Activated CD8-positive, alpha-beta memory T cell treated with anti-CD3 and anti-CD28 coated beads for 24 hours (primary cell): ENCODE measurements around the gene SLC9A3.

Experiments
- DNase-seq: peaks from one replicate; pipeline ENCODE4 v3.0.0-alpha.2; 2020

SLC9A3 gene

DNA sequence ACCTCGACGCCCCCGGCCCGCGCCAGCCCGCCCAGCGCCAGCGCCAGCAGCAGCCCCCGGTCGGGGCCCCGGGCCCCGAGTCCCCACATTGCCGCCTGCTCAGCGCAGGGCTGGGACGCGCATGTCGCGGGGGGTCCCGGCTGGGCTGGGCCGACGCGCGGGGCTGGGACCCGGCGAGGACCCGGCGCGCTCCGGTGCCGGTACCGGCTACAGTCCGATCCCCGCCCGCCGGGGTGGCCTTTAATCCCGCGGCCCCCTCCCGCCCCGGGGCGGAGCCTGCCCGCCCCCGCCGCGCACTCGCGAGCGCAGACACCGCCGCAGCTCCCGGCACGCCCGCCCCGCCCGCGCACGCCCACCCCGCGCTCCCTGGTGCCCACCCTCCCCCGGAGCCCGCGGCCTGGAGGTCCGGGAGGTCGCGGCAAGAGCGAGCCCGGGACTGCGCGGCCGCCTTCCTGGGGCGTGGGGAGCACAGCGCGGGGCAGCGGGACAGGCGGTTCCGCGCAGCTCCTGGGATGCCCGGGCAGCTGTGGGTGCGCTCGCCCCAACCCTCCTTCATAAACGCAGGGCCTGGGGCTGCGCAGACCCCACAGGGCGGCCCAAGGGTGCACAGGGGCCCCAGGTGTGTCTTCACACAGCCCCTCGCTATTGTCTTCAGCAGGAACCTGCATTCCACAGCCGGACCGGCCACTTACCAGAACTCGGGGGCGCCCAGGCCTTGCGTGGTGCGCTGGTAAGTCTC lies at the start of gene SLC9A3:
TSS of gene SLC9A3 (minus strand) at position 216 of the 739 bp plus-strand sequence.
- no peak for DNase-seq

DNA sequence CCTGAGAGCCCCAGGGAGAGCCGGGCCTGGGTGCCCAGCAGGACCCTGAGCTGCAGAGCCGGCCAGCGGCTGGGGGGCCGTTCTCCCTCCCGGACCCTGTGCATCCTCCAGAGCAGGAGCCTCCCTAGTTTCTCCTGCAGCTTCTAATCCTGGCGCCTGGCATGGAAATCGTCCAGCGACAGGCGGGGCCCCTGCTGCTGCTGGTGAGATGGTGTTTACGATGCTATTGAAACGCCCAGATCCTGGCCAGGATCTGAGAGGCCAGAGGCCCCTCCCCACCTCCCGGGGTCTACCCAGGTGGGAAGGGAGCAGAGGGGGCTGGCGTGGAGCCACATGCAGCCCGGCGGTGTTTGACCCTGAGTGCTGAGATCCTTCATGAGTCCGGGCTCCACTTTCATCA lies 49.7 kb upstream of the SLC9A3 start:
- DNase-seq = peak; percentile 32

DNA sequence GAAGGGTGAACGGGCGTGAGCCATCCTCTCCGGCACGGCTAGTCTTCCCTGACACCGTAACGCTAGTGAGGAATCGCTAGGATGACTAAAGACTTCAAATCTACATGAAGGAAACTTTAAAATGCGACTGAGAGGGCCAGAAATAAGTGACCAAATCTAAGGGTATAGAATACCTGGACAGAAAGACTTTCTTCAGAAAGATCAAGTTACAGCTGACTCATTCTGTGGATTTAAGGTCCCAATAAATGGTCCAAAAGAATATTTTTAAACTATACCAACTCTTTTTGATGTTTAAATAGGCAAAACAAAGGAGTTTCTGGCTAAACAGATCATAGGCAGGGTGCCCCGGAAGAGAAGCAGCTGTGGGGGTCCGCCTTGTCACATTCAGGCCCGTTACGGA lies 49.0 kb upstream of the SLC9A3 start:
- no peak for DNase-seq

DNA sequence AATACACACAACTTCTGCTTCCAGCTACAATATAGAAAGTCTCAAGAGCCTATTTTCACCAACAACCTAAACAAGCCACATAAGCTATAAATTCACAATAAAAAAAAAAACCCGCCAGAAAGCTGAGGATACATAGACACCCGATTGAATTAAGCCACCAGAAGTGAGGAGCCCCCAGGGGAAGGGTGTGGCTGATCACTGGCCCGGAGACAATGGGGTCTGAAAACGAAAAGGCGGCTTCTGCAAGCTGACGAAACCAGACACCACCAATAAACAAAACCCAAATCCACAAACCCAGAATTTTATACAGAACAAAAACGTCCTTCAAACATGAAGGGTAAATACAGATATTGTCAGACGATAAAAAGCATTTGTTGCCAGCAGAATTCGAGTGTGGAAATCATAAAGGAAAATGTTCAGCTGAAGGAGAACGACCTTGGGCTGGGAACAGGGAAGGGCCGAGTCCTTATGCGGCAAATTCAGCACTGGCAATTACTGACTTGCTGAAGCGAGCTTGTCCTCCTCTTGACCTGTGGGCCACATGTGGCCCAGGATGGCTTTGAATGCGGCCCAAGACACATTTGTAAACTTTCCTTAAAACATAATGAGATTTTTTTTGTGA lies 48.3 kb upstream of the SLC9A3 start:
- DNase-seq = peak; percentile 11

DNA sequence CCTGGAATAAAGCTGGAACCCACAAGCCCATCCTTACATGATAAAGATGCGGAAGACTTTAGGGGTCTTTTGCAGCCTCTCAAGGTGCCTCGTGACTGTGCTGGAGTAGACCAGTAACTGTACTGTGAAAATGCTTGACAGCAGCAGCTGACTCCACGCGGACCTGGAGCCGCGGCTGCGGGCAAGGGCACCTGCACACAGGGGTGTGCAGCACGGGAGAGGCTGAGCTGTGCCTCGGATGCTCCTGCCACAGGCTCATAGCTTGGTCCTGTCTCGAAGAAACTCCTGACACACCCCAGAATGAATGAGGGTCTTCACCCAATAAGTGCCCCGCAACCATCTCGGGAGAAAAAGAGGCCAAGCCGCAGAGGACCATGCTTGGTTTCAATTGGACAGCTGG lies 47.5 kb upstream of the SLC9A3 start:
- DNase-seq = peak; percentile 41

DNA sequence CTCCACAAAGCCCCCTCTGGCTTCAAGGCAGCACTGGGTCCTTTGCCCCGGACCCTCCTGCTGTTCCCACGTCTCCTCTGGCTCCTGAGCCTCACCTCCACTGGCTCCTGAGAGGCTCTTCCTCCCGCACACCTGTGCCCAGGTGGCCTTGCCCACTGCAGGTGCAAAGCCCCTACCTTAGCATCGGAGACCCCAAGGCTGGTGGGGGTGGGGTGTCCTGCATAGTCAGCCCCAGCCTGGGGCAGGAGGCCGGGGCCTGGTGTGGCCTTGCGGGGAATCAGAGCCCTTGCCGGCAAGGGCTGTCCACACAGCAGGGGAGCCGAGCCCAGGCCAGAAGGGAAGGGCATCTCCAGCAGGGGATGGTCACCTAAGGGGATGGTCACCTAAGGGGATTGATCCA lies 46.6 kb upstream of the SLC9A3 start:
- peak; percentile 49 for DNase-seq

DNA sequence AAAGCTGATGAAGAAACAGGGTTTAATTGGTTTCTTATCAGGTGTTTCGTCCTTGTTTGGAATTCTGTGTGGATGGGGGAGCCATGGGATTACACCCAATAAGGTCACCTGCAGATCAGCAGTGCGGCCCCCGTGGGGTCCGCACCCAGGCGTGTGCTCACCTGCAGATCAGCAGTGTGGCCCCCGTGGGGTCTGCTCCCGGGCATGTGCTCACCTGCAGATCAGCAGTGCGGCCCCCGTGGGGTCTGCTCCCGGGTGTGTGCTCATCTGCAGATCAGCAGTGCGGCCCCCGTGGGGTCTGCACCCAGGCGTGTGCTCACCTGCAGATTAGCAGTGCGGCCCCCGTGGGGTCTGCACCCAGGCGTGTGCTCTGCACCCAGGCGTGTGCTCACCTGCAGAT lies 46.2 kb upstream of the SLC9A3 start:
- no peak for DNase-seq

DNA sequence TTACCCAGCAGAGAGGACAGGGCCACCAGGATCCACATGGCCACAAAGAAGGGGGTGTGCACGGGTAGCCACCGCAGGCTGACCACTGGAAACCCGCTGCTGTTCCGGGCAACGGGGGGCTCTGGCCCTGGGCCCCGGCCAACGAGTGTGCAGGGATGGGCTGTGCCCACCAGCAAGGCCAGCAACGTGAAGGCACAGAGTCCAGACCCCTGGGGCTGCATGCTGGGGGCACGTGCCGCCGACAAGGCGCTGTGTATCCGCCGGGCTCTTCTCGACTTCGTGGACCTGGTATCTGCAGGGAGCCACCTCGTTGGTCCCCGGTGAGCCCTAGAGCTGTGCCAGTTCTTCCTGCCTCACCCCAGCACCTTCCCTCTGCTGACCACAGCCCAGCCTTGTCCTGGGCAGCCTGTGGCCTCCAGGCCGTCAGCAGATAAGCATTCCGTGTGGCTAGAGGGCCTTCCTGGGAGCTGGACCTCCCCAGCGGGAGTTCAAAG lies 45.7 kb upstream of the SLC9A3 start:
- no peak for DNase-seq

DNA sequence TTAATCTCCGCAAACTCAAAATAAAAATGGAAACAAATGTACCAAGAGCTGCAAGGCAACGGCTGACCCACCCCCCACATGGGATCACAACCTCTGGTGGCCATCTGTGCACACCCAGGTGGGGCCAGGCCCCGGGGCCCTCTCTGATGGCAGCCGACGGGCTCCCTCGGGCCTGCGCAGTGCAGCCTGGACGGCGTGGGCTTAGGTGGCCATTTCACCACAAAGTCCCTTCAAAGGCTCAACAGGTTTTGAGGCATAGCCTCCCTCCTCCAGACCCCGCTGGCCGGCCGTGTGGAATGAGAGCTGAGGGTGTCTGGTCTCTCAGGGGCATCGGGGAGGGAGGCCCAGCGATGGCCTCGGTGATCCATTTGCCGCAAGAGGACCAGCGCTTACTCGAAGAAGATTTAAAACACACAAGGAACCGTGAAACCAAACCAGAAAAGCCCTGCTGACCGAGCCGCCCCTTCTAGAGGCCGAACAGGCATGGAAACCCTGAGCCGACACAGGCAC lies 45.2 kb upstream of the SLC9A3 start:
- DNase-seq = no peak

DNA sequence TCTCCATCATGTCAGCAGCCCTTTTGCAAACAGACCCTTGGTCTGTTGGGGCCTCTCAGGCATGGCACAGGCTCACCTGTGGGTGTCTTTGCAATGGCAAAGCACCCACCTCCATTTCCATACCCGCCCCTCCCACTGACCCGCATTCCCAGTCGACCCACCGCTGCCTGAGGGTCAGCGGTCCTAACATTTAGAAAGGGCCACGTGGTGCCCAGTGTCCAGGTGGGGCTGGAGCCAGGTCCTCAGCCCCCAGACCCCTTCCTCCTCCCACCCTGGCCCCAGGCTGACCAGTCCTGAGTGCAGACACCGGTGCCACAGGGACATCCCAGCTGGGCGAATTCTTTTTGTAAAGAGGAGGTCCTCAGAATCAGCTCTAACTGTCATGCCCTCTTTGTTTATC lies 44.6 kb upstream of the SLC9A3 start:
- DNase-seq = no peak

DNA sequence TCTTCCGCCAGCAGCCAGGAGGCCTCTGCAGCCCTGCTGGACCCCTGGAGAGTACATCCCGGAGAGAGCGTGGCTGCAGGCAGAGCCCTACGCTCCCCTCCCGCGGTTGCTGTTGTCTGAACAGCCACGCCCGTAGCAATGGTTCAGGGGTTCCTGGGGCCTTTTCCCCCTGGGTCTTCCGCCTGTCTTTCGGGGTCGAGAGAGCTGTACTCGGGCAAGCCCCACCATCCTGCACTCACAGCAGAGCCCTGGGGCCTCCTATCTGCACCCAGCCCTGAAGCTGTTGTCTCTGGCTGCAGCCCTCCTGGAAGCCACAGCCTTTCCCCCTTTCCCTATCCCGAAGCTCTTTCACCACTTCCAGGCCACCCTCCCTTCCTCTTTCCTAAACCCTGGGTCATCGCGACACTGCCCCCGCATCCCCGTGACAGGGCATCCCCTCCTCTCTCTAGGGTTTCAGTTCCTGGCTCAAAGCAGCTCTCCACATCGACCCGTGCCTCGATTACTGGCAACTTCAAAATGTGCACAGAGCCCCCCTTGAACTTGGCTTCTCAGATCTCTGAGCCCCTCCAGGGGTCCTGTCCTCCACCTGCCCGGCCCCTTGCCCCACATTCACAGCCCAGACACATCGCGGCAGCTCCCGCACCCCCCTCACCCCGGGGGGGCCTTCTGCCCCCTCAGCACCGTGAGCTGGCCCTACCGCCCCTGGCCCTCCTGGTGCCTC lies 44.0 kb upstream of the SLC9A3 start:
- DNase-seq = peak; percentile 44

DNA sequence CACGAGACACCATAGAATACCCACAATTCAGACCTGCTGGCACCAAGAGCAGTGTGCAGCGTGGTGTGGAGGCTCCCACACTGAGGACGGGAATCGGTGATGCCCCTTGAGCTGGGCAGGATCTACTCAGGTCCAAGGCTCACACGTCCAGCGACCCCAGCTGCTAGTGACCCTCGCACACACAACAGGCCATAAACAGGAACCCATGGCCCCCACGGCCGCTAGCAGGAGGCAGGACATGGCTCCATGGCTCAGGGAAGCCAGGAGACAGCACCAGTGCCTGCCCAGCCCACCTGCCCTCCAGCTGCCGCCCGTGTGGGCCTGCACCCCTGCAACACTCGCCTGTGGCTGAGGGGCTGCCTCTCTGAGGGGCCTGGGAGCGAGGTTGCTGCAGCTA lies 43.4 kb upstream of the SLC9A3 start:
- peak; percentile 47 for DNase-seq

DNA sequence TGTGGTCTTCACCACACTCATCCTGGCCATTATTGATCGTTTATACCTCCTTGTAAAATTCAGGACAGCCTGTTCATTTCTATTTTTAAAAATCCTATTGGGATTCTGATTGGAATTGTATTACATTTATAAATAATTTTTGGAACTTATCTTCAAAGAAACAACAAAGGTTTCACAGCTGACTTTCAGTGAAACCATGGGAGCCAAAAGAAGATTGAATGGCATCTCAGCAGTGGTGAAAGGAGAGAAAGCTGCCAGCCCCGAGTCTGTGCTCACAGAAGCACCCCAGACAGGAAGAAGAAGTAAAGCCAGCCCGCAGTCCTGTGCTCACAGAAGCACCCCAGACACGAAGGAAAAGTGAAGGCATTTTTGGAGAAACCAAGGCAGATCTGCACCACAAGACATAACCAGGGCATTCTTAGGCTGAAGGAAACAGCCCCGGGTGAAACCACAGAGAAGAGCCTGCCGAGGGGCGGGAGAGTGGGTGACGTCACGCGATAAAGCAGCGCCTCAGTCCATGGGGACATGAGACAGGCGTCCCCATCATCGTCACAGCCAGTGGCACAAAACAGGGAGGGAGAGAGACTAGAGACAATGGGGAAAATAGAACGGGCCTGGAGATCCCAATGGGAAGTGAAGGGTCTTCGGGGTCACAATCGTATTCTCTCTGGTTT lies 42.5 kb upstream of the SLC9A3 start:
- peak; percentile 15 for DNase-seq

DNA sequence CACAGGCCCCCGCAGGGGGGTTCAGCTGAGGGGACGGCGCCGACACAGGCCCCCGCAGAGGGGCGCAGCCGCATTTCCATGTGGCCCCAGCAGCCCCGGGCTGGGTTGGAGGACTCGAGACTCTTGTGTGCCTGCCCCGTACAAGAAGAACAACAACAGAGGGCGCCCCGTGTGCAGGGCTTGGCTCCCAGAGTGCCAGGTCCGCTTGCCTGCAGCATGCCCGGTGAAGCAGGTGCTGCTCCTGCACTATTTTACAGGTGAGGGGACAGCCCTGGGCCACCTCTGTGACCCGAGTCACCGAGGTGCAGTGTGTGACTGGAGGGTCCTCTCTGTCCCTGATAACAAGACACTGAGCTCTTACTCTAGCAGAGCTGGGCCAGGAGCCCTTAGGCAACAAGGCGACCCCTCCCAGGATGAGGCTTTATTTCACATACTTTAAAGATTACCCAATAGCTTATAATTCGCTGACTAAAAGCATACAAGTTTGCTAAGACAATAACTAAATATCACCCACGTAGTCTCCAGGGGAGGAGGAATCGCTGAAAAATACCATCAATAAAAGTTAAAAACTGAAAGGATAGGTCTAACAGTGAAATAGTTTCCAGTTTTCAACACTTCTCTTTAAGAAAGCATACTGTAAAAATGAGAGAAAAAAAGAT lies 41.7 kb upstream of the SLC9A3 start:
- DNase-seq = peak; percentile 21

DNA sequence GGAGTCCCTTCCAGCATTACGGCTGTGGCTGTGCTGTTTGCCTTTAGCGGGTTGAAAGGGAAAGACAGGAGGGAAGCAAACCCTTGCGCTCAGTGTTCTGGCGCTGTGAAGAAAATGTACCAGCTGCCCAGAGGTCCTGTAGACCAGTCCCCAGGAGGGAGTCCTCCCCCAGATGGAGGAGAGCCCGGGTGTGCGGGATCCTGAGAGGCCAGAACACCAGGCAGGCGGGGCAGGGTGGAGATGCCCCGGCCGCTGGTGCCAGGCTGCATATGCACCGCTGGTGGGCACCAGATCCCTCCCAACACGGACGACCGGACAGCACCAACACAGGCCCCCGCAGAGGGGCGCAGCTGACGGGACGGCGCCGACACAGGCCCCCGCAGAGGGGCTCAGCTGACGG lies 37.2 kb upstream of the SLC9A3 start:
- DNase-seq = peak; percentile 47

DNA sequence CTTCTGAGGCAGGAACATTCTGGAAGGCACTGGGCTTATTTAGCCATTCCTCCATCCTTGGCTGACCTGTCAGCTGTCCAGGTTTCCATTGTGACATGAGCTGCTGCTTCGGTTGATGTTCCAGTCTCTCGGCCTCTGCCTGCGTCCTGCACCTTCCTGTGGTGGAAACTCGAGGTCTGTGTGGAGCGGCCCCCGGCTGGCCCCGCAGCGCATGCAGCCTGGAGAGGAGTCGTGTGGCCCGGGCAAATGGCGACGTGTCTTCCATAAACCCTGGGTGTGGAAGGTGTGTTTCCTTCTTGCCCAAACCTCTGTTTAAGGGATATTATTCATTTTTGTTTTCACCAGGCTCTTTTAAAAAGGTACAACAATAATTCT lies 36.5 kb upstream of the SLC9A3 start:
- peak; percentile 19 for DNase-seq

DNA sequence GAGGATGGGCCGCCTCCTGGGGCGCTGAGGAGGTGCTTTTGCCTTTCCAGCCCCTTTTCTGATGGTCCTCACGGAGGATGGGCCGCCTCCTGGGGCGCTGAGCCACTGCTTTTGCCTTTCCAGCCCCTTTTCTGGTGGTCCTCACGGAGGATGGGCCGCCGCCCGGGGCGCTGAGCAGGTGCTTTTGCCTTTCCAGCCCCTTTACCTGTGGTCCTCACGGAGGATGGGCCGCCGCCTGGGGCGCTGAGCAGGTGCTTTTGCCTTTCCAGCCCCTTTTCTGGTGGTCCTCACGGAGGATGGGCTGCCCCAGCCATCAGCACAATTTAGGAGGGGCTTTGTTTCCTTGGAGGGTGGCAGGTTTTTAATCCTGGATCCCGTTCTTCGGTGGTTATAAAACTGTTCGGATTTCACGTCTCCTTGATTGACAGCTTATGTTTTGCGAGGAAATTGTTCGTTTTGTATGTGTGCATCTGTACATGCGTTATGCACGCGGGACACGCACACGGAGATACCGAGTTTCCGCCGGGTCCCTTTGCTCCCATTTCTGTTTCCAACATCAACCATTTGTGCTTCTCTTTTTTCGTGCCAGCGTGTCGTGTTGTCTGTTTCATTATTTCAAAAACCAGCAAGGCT lies 34.7 kb upstream of the SLC9A3 start:
- peak; percentile 24 for DNase-seq

DNA sequence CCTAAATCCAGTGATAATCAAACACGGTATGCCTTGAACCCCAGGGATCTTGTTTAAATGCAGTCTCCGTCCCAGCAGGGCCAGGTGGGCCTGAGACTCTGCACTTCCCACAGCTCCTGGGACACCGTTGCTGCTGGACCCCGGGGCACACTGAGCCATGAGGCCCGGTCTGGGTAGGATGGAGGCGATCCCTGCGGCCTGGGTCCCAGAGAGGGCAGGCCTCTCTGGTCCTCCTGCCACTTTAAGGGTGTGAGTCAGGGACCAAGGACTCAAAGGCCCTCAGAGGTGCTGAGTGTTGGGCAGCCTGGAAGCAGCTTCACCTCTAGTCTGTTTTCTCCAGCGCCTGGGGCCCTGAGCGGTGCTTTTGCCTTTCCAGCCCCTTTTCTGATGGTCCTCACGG lies 34.1 kb upstream of the SLC9A3 start:
- DNase-seq = peak; percentile 35

DNA sequence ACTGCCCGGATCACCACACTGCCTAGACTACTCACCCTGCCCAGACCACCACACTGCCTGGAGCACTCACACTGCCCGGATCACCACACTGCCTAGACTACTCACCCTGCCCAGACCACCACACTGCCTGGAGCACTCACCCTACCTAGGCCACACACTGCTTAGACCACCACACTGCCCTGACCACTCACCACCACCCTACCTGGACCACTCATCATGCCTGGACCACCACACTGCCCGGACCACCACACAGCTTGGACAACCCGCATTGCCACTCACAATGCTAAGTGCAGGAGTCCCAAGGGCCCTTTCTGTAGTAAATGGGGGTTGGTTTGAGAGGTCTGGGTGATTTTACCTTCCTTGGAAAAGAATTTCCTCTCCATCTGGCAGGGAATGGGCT lies 33.7 kb upstream of the SLC9A3 start:
- peak; percentile 41 for DNase-seq

DNA sequence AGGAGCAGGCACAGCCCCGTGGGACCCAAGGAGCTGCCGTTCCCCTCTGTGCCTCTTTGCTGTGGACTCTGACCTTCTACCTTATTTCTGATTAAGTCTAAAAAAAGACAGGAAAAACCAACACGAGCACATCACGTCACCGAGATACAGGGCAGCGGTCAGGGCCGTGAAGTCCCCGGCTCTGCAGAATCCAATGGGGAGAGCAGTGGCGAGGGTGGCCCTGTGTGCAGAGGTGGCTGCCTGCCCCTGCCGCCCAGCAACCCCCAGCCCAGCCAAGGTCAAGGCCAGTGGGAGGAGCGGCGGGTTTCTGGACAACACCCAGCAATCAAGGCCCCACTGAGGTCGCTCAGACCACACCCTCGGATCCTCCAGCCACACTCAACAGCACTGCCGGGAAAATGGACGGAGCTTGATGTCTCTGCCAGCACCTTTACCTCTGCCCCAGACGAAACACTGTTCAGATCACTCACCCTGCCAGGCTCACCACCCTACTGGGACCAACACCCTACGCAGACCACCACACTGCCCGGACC lies 32.7 kb upstream of the SLC9A3 start:
- DNase-seq = peak; percentile 24

DNA sequence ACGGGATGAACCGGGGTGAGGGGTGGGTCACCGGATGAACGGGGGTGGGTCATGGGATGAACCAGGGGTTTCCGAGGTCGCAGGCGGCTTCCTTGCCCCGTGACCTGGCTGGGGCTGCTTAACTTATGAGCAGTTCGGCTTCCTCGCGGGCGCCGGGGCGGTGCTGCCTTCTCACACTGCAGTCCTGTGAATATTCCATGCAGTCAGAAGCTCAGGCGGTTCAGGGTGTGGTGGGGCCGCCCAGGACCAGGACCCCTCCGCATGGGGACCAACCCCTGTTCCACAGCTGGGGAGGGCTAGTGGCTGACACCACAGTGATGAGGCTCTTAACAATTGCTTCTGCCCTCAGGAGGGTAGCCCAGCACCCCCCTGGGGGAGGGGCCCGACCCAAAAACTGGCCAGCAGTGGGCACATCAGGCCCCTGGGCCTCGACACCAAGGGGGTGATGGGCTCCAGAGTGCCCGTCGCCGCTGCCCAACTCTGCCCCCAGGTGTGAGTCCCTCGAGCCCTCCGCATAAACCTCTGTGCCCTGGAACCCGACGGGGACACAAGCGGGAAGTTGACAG lies 30.9 kb upstream of the SLC9A3 start:
- peak; percentile 47 for DNase-seq
